Measurements from ENCODE around the gene CLRN2. TPM values are rescaled to one million over a fixed set of nuclear protein-coding genes. Genes with fewer than 3 reads are reported as not detected.

CLRN2 gene
- total RNA-seq, 1 experiment from 2014 or later: not detected

DNA sequence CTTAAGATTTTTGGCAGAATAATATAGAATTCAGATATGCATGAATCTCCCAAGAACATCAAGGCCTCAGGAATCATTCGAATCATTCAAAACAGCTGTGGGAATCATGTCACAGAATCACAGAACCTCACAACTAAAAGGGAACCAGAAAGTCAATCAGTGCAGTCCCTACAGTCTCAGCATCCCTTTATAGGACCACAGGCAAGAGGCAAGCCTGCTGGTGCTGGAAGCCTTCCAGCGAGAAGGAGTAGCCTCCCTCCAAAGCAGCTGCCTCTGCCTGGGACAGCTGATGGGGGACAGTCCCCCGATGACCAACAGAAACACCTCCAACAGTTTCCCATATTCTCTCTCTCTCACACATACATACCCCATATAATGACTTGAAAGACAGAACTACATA lies 23.8 kb upstream of the CLRN2 start:
- TF ChIP-seq, protein P1, sequence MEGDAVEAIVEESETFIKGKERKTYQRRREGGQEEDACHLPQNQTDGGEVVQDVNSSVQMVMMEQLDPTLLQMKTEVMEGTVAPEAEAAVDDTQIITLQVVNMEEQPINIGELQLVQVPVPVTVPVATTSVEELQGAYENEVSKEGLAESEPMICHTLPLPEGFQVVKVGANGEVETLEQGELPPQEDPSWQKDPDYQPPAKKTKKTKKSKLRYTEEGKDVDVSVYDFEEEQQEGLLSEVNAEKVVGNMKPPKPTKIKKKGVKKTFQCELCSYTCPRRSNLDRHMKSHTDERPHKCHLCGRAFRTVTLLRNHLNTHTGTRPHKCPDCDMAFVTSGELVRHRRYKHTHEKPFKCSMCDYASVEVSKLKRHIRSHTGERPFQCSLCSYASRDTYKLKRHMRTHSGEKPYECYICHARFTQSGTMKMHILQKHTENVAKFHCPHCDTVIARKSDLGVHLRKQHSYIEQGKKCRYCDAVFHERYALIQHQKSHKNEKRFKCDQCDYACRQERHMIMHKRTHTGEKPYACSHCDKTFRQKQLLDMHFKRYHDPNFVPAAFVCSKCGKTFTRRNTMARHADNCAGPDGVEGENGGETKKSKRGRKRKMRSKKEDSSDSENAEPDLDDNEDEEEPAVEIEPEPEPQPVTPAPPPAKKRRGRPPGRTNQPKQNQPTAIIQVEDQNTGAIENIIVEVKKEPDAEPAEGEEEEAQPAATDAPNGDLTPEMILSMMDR (conservative IDR thresholded peaks at IDR 0.05): no peak
- H3K79me1 ChIP-seq (ENCODE audit: insufficient read depth, low read depth, low read length, poor library complexity, severe bottlenecking): no peaks in the 10 kb centered on the region

More for the DNA sequence above, 23.8 kb upstream of the CLRN2 start:
- H4K5ac ChIP-seq (ENCODE audit: insufficient read length, low read depth, low read length): no peak overlapping the region
- H3K79me2 ChIP-seq (ENCODE audit: insufficient read depth, low read length): no peaks in the 10 kb centered on the region
- Mint-ChIP-seq H3K4me1 (peaks cover 11 to 16% of the 10 kb centered on the region in 2 experiments), H3K27me3 (ENCODE audit: low read depth) (no peaks in the 10 kb centered on the region), H3K9me3 (no peaks in the 10 kb centered on the region), H3K27ac (no peak overlapping the region), H3K36me3 (ENCODE audit: insufficient read depth in 1 of 3, low read depth in 3 of 3) (peaks cover 8 to 36% (median 23%) of the 10 kb centered on the region in 3 experiments; a peak in 6 of 7 replicates), H3K4me3 (no peak overlapping the region)
- WGBS (ENCODE audit: extremely low coverage, insufficient read length, low lambda C conversion rate): no CpG with 5 or more reads among the region's 3 CpGs
- no peak overlapping the region for H3K23ac ChIP-seq (ENCODE audit: insufficient read length, low read depth, low read length)
- no peak overlapping the region for H2BK5ac ChIP-seq (ENCODE audit: insufficient read length, low read length)
- H4K8ac ChIP-seq (replicated peaks; ENCODE audit: insufficient read length, low read depth, low read length): no peak overlapping the region
- no peaks in the 10 kb centered on the region for H3K9me3 ChIP-seq (ENCODE audit: control insufficient read depth, low read depth, low read length)
- H3K9ac ChIP-seq (ENCODE audit: extremely low read depth, insufficient read length, low read length): no peak overlapping the region
- no peaks in the 10 kb centered on the region for H3K4me1 ChIP-seq (ENCODE audit: insufficient read depth, low read length)
- no peak overlapping the region for H3K18ac ChIP-seq (ENCODE audit: insufficient read length, low read depth, low read length)
- no peaks in the 10 kb centered on the region for H3K27me3 ChIP-seq (ENCODE audit: insufficient read depth, low read length)
- H2AK5ac ChIP-seq (ENCODE audit: insufficient read length, low read length): no peak overlapping the region
- H2BK20ac ChIP-seq (ENCODE audit: low read depth, low read length, poor library complexity, severe bottlenecking): no peak overlapping the region
- H3K14ac ChIP-seq (ENCODE audit: insufficient read depth, low read length): no peak overlapping the region
- H2BK12ac ChIP-seq (ENCODE audit: insufficient read length, low read depth, low read length): no peak overlapping the region
- no peak overlapping the region for H3K27ac ChIP-seq (ENCODE audit: insufficient read length, low read depth, low read length)
- DNase-seq: no peak
- peaks cover 3% of the 10 kb centered on the region for H3K23me2 ChIP-seq (ENCODE audit: insufficient read length, low read depth, low read length, poor library complexity, severe bottlenecking)
- no peak overlapping the region for H2AFZ ChIP-seq (ENCODE audit: low read length)
- no peak overlapping the region for H3K4me2 ChIP-seq (ENCODE audit: insufficient read depth, insufficient read length, low read length)
- no peak overlapping the region for H3T11ph ChIP-seq (ENCODE audit: low read length)
- no peak overlapping the region for H2BK120ac ChIP-seq (ENCODE audit: low read depth, low read length, poor library complexity, severe bottlenecking)
- no peak overlapping the region for H2BK15ac ChIP-seq (ENCODE audit: low read depth, low read length)
- H4K91ac ChIP-seq (ENCODE audit: insufficient read length, low read depth, low read length): no peak overlapping the region
- no peak overlapping the region for H3K4ac ChIP-seq (ENCODE audit: low read depth, low read length)
- peaks cover 3% of the 10 kb centered on the region for H4K20me1 ChIP-seq (ENCODE audit: control insufficient read depth, insufficient read depth, insufficient read length)
- no peak overlapping the region for H3K56ac ChIP-seq (ENCODE audit: insufficient read length, low read depth, low read length)

All from H9 (cell line).